Epidermal melanocyte (primary cell): ENCODE results near the gene AP2A2.
"Not testable (repeated sequence)": the region's sequence is repeated elsewhere in the genome, so short reads cannot be mapped to it uniquely, and the experiment has no call there.

Source experiments
- DNase-seq: peaks from one replicate; pipeline ENCODE4 v3.0.0; 2011; ENCODE audit warnings: low spot score; ENCODE audit not compliant: insufficient read length

AP2A2 gene

GRCh38 chr11:1013631-1013935 is 87.9 kb downstream of the AP2A2 start:
- DNase-seq: no peak

DNA sequence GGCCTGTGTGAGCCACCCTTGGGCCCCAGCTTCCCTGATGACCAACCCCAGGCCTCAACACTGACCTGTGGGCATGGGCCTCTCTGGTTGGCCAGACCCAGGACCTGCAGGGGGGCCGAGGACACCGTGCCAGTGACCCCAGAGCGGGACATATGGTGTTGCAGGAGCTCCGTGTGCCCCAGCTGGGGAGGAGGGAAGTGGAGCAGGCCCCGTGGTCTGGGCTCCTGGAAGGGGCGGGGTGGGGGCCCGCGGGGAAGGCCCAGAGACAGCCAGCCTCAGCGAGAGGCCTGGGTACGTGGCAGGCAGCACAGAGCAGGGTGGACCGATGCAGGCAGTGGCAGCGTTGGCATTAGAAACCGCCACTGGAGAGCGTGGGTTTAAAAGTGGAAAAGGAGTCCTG is 88.6 kb downstream of the AP2A2 start:
- no peak for DNase-seq

GRCh38 chr11:1015064-1015463 is 89.4 kb downstream of the AP2A2 start:
- DNase-seq: no peak

DNA sequence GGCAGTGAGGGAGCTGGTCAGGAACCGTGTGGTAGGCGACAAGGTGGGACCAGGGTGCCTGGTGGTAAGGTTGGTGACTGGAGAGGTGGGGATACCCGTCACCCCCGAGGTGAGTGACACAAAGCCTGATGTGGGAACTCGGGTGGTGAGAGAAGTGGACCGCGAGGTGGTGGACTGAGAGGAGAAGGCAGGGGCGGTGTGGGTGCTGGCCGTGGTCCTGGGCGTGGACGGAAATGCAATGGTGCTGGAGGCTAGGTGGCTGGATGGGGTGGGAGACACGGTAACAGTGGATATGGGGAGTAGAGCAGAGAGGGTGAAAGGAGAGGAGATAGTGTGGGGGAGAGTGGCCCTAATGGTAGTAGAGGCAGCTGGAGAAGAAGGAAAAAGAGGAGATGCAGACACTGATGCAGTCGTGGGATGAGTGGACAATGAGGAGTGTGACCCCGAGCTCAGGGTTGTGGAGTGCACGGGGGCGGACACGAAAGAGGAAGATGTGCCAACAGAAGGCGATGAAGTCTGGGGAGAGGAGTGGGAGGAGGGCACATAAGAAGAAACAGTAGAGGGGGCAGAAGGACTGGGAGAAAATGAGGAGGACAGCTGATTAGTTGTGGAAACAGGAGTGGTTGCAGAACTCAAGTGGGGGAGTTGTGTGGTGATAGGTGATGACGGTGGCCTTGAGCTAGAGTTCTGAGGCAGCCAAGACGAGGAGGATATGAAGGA is 90.3 kb downstream of the AP2A2 start:
- DNase-seq: no peak

GRCh38 chr11:1016610-1017126 is 91.0 kb downstream of the AP2A2 start:
- DNase-seq: not testable (repeated sequence)

- no peak for DNase-seq
These were observed 91.8 kb downstream of the AP2A2 start for GRCh38 chr11:1017269-1018005.

DNA sequence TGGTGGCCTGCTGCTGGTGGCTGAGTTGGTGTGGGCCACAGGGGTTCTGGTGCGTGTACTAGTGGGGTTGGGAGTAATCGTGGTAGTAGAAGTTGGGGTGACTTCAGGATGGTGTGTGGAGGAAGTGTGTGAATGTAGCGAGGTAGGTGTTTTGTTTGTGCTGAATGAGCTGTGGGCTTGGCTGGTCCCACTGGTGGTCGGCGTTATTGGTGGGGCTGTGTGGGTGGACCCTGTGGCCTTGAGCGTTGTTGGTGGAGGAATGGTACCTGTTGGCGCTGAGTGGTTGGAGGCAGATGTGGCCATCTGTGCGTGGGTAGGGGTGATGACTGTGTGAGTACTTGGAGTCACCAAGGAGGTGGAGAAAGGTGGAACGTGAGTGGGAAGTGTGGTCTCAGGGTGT is 92.4 kb downstream of the AP2A2 start:
- DNase-seq: no peak

DNA sequence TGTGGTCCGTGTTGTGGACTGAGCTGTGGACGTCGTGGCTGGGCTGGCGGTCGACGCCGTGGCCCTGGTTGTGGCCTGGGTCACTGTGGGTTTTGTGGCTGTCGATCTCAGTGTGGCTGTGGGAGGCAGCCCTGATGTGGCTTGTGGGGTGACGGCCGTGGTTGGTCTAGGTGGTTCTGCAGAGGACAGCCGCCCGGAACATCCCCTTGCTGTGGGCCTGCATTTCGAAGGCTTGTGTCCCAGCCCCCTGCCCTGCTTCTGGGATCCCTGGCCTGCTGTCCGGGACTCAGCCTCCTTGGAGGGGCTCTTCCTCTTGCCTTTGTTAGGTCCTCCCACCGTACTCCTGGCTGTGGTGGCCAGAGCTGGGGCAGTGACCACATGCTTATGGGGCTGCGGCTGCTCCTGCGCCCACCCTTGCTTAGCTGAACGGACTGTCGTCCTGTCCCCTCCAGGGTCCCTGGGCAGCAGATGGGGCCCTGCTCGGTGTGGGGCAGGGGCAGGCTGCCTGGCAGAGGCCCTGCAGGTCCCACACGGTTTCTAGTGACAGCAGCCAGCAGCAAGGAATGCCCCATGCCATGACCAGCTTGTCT is 93.7 kb downstream of the AP2A2 start:
- no peak for DNase-seq

GRCh38 chr11:1020211-1020905 is 94.7 kb downstream of the AP2A2 start:
- no peak for DNase-seq

- DNase-seq: no peak
These were observed 96.7 kb downstream of the AP2A2 start for GRCh38 chr11:1022411-1022810.

DNA sequence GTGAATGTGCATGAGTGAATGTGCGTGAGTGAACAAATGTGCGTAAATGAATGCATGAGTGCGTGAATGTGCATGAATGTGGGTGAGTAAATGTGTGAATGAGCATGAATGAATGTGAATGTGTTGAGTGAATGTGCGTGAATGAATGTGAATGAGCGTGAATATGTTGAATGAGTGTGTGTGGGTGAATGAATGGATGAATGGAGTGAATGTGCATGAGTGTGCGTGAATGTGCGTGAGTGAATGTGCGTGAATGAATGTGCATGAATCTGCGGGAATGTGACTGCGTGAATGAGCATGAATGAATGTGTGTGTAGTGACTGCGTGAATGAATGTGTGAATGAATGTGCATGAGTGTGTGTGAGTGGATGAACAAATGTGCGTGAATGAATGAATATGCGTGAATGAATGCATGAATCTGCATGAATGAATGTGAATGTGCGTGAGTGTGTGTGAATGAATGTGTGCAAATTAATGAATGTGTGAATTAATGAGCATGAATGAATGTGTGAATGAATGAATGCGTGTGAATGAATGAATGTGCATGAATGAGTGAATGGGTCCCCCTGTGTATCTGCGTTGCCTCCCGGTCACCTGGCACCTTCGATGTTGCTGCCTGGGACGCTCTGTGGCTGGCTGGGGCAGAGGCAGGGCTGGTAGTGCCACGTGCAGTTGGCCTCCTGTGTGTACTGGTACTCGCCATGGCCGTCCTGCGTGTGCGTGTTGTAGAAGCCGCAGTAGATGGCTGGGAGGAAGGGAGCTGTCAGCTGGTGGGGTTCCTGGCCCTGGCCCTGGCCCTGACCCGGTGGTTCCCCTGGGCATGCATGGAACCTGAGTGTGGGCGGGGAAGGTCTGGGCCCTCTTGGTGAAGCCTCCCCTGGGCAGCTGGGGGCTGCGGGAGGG is 97.5 kb downstream of the AP2A2 start:
- no peak for DNase-seq

DNA sequence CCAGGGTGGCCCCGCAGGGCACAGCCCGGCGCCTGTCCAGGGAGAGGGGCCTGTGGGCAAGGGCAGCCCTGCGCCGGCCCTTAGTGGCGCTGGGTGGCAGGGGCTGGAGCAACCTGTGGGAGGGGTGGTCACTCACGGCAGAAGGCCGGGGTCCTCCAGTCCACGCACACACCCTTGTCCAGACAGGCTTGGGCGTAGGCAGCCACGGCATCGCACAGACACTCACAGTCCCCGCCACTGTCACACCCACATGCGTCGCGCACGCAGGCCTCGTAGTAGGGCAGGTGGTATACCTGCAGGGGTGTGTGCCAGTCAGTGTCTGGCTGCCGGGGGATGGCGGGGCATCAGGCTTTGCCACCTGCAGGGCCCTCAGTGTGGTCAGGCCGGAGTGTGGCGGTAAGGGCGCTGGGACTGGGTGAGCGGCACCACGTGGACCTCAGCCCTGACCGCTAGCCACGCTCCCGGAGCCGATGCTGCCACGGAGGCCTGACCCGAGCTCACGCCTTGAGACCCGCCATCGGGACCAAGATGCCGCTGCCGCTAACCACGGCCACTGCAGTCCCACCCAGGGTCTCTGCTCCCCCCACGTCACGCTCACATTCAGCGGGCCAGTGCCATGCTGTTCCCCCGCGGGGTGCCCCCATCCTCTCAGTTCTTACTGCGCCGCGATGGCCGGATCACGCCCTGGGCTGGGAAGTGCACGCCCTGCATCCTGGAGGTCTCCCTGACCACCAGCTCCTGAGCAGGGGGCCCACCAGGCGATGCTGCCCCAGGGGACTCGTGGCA is 98.3 kb downstream of the AP2A2 start:
- DNase-seq: no peak

GRCh38 chr11:1024597-1025409 is 99.1 kb downstream of the AP2A2 start:
- DNase-seq: no peak

DNA sequence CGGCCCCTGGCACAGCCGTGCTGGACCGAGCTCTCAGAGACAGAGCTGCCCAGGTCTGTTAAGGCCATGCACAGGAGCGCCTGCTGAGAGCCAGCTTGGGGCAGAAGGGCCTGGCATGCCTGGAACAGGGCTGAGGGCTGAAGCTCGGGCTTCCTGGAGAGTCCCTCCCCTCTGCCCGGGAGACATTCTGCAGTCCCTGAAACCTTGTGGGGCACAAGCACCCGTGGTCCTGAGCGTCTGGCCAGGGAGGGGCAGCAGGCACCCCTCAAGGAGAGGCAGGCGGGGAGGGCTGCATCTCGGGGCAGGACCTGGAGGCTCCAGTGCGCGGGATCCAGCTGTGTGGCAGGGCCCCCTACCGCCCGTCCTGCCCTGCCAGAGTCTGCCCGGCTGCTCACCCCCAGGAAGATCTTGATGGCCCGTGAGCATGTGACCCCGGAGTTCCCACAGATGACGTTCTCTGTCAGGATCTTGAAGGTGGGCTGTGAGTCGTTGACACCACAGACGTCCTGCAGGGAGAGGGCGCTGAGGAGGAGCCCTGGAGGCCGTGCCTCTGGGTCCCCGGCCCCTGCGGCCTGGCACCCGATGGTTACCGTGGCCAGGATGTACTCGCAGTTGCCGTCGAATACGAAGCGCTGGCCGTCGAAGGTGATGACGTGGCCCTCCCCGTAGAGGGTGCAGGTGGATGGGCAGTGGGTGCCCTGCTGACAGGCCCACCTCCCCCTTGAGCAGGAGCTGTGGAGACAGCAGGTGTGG is 99.9 kb downstream of the AP2A2 start:
- DNase-seq: no peak

- no peak for DNase-seq
These were observed 100.4 kb downstream of the AP2A2 start for GRCh38 chr11:1026163-1026450.

GRCh38 chr11:1026641-1027482 is 101.2 kb downstream of the AP2A2 start:
- DNase-seq: no peak

- no peak for DNase-seq
These were observed 102.0 kb downstream of the AP2A2 start for GRCh38 chr11:1027483-1028290.
